ENCODE measurements around the gene VEGFA. TPM values are rescaled to one million over a fixed set of nuclear protein-coding genes. Genes with fewer than 3 reads are reported as not detected.

VEGFA gene
- polyA plus RNA-seq, 1 experiment: 189 TPM

- no peaks in the 10 kb centered on the region for H3K27me3 ChIP-seq (ENCODE audit: control insufficient read depth, insufficient read depth, low read length)
- DNase-seq (ENCODE audit: low read depth, low spot score): no peak
- H3K27ac ChIP-seq (ENCODE audit: low read depth, low read length): no peak overlapping the region
- no peak for TF ChIP-seq CTCF (IDR thresholded peaks at IDR 0.05; ENCODE audit: low read depth, low read length)
- H3K9me3 ChIP-seq (ENCODE audit: control insufficient read depth, insufficient read depth, low read length): no peaks in the 10 kb centered on the region
- H3K4me3 ChIP-seq (ENCODE audit: low read depth, low read length): no peak overlapping the region
- ChIA-PET CTCF (no interaction called here), POLR2A (no interaction called here)
Observed at GRCh38 chr6:43788301-43788700, 18.3 kb downstream of the VEGFA start.

GRCh38 chr6:43789447-43789846 is 19.4 kb downstream of the VEGFA start:
- CTCF ChIA-PET: interaction anchor here (1.2 kb wide), 1 partner anchor 285 kb away, joined by 5 read pairs; no protein-coding TSS in a partner anchor
- no peak for DNase-seq (ENCODE audit: low read depth, low spot score)
- no peaks in the 10 kb centered on the region for H3K27me3 ChIP-seq (ENCODE audit: control insufficient read depth, insufficient read depth, low read length)
- POLR2A ChIA-PET: interaction anchor here (0.7 kb wide), 1 partner anchor 19 kb away, joined by 12 read pairs; no protein-coding TSS in a partner anchor
- no peak overlapping the region for H3K4me3 ChIP-seq (ENCODE audit: low read depth, low read length)
- no peak overlapping the region for H3K27ac ChIP-seq (ENCODE audit: low read depth, low read length)
- TF ChIP-seq CTCF (IDR thresholded peaks at IDR 0.05; ENCODE audit: low read depth, low read length): no peak
- H3K9me3 ChIP-seq (ENCODE audit: control insufficient read depth, insufficient read depth, low read length): no peaks in the 10 kb centered on the region

GRCh38 chr6:43790031-43790430 is 20.0 kb downstream of the VEGFA start:
- no peaks in the 10 kb centered on the region for H3K9me3 ChIP-seq (ENCODE audit: control insufficient read depth, insufficient read depth, low read length)
- POLR2A ChIA-PET: no interaction called here
- CTCF ChIA-PET: no interaction called here
- no peak for DNase-seq (ENCODE audit: low read depth, low spot score)
- H3K27ac ChIP-seq (ENCODE audit: low read depth, low read length): no peak overlapping the region
- no peak overlapping the region for H3K4me3 ChIP-seq (ENCODE audit: low read depth, low read length)
- TF ChIP-seq CTCF (IDR thresholded peaks at IDR 0.05; ENCODE audit: low read depth, low read length): no peak
- H3K27me3 ChIP-seq (ENCODE audit: control insufficient read depth, insufficient read depth, low read length): no peaks in the 10 kb centered on the region

- POLR2A ChIA-PET: no interaction called here
- no peak for TF ChIP-seq CTCF (IDR thresholded peaks at IDR 0.05; ENCODE audit: low read depth, low read length)
- H3K9me3 ChIP-seq (ENCODE audit: control insufficient read depth, insufficient read depth, low read length): no peaks in the 10 kb centered on the region
- H3K4me3 ChIP-seq (ENCODE audit: low read depth, low read length): no peak overlapping the region
- no peak for DNase-seq (ENCODE audit: low read depth, low spot score)
- H3K27ac ChIP-seq (ENCODE audit: low read depth, low read length): no peak overlapping the region
- CTCF ChIA-PET: interaction anchor here (1.0 kb wide), 1 partner anchor 17 kb away, joined by 5 read pairs; no protein-coding TSS in a partner anchor
- H3K27me3 ChIP-seq (ENCODE audit: control insufficient read depth, insufficient read depth, low read length): no peaks in the 10 kb centered on the region
Observed at GRCh38 chr6:43791745-43792422, 21.9 kb downstream of the VEGFA start.

- ChIA-PET POLR2A (no interaction called here), CTCF (interaction anchor here (0.8 kb wide), 1 partner anchor 19 kb away, joined by 3 read pairs; no protein-coding TSS in a partner anchor)
- H3K4me3 ChIP-seq (ENCODE audit: low read depth, low read length): no peak overlapping the region
- H3K9me3 ChIP-seq (ENCODE audit: control insufficient read depth, insufficient read depth, low read length): no peaks in the 10 kb centered on the region
- H3K27ac ChIP-seq (ENCODE audit: low read depth, low read length): no peak overlapping the region
- DNase-seq (ENCODE audit: low read depth, low spot score): no peak
- TF ChIP-seq CTCF (IDR thresholded peaks at IDR 0.05; ENCODE audit: low read depth, low read length): no peak
- H3K27me3 ChIP-seq (ENCODE audit: control insufficient read depth, insufficient read depth, low read length): no peaks in the 10 kb centered on the region
Observed at GRCh38 chr6:43793154-43793874, 23.3 kb downstream of the VEGFA start.

Data from AG04450 (cell line).